PC-9 (cell line): ENCODE data around the gene ATG10. TPM values are rescaled to one million over a fixed set of nuclear protein-coding genes. Genes with fewer than 3 reads are reported as not detected.
"Not testable (repeated sequence)": the region's sequence is repeated elsewhere in the genome, so short reads cannot be mapped to it uniquely, and the experiment has no call there.

Source experiments
- BruUV-seq: library from RNA; stranded (reverse); fragments of 400-500 nt; replicated peaks from 2 replicates; lab custom pipeline; 2021; lab: Mats Ljungman, UMichigan
- CTCF ChIA-PET: fragments of 300-600 bp; sonication (Branson Sonifier 250); formaldehyde crosslinking; loops from one replicate; lab custom pipeline; 2022; ENCODE audit warnings: antibody characterized with exemption; lab: Charles Lee
- POLR2A ChIA-PET: fragments of 300-600 bp; sonication (Branson Sonifier 250); formaldehyde crosslinking; loops from one replicate; lab custom pipeline; 2022; ENCODE audit warnings: antibody characterized with exemption; ENCODE audit not compliant: unreplicated experiment; lab: Charles Lee
- DNase-seq, 2 experiments: peaks; one replicate each; pipeline versions ENCODE4 v3.0.0 to v3.0.0-alpha.2; 2015 to 2022; ENCODE audit warnings: mixed read lengths in 1 of 2
- H2AFZ ChIP-seq: fragments of 200-600 bp; sonication (generic); 2 replicates; pipeline ENCODE4 v1.8.1; 2017; ENCODE audit warnings: antibody characterized with exemption
- H3F3A ChIP-seq: fragments of 200-600 bp; sonication (generic); 2 replicates; pipeline ENCODE4 v1.8.1; 2017; ENCODE audit warnings: antibody characterized with exemption, mild to moderate bottlenecking, low read depth; ENCODE audit not compliant: insufficient read depth
- H3K27ac ChIP-seq: fragments of 200-600 bp; sonication (generic); 2 replicates; pipeline ENCODE4 v1.6.1; 2016; ENCODE audit warnings: mixed run types
- H3K27me3 ChIP-seq: fragments of 200-600 bp; sonication (generic); 2 replicates; pipeline ENCODE4 v1.6.1; 2016; ENCODE audit warnings: low read depth, mixed run types; ENCODE audit not compliant: insufficient read depth
- H3K36me3 ChIP-seq: fragments of 200-600 bp; sonication (generic); 2 replicates; pipeline ENCODE4 v1.6.1; 2016; ENCODE audit warnings: low read depth, mixed run types
- H3K4me1 ChIP-seq: fragments of 200-600 bp; sonication (generic); replicated peaks from 2 replicates; pipeline ENCODE4 v1.6.1; 2016; ENCODE audit warnings: mixed run types; ENCODE audit not compliant: insufficient read depth
- H3K4me2 ChIP-seq: fragments of 200-600 bp; sonication (generic); 2 replicates; pipeline ENCODE4 v1.6.1; 2017; ENCODE audit warnings: mixed run types
- H3K4me3 ChIP-seq: fragments of 200-600 bp; sonication (generic); 2 replicates; pipeline ENCODE4 v1.6.1; 2016; ENCODE audit warnings: mixed run types
- H3K79me2 ChIP-seq: fragments of 200-600 bp; sonication (generic); 2 replicates; pipeline ENCODE4 v1.6.1; 2017; ENCODE audit warnings: low read depth, mixed run types
- H3K9me2 ChIP-seq: fragments of 200-600 bp; sonication (generic); 2 replicates; pipeline ENCODE4 v1.8.1; 2017; ENCODE audit warnings: mild to moderate bottlenecking; ENCODE audit not compliant: insufficient read depth
- H3K9me3 ChIP-seq: fragments of 200-600 bp; sonication (generic); 2 replicates; pipeline ENCODE4 v1.8.1; 2016; ENCODE audit warnings: low read depth; ENCODE audit not compliant: insufficient read depth
- H4K20me1 ChIP-seq: fragments of 200-600 bp; sonication (generic); 2 replicates; pipeline ENCODE4 v1.8.1; 2017; ENCODE audit not compliant: insufficient read depth
- EZH2 ChIP-seq: fragments of 200-600 bp; sonication (generic); IDR thresholded peaks from 2 replicates; pipeline ENCODE4 v1.8.0; 2017; ENCODE audit warnings: antibody characterized with exemption, low read depth
- intact Hi-C: fragments of 100-400 bp; cut with micrococcal nuclease; formaldehyde crosslinking; loops from one replicate; pipeline ENCODE4 v1.10.0; 2022; ENCODE audit not compliant: unreplicated experiment
- total RNA-seq: library from RNA; stranded (reverse); gene quantifications from 2 replicates; pipeline ENCODE4 v1.2.3, GENCODE V29; 2021
- TF ChIP-seq, protein P1 (sequence below): fragments of 200-600 bp; sonication (generic); conservative IDR thresholded peaks from 2 replicates; pipeline ENCODE4 v1.6.1; 2017; ENCODE audit warnings: mixed run types, antibody characterized with exemption, mild to moderate bottlenecking, moderate library complexity

The ATG10 gene
- total RNA-seq, 1 experiment from 2014 or later, result 12.7 TPM

DNA sequence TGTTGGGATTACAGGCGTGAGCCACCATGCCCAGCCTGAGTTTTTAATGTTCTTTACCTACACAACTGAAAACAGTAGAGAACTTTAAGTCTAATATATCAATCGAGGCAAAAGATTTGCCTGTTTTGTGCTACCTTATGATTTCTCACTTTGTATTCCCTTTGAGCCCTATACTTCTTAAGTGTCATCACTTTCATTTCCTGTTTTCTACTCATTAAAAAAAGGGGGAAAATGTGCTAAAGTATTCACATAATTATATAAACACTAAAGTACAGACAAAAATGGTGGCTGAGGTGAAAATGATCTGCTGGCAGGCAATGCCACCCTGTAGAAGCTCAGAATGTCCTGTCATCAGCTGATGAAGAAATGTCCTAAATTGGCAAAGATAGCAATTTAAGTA lies 23.6 kb downstream of the ATG10 start:
- Histone ChIP-seq H3K79me2 (no peaks in the 10 kb centered on the region), H3F3A (no peaks in the 10 kb centered on the region), H3K9me3 (no peaks in the 10 kb centered on the region), H3K4me2 (no peak overlapping the region), H3K9me2 (no peaks in the 10 kb centered on the region), H2AFZ (no peak overlapping the region), H3K4me1 (no peaks in the 10 kb centered on the region), H3K27me3 (no peaks in the 10 kb centered on the region), H3K4me3 (no peak overlapping the region), H3K36me3 (no peaks in the 10 kb centered on the region), H3K27ac (no peak overlapping the region), H4K20me1 (no peaks in the 10 kb centered on the region)
- no peak for TF ChIP-seq EZH2
- TF ChIP-seq, protein P1, sequence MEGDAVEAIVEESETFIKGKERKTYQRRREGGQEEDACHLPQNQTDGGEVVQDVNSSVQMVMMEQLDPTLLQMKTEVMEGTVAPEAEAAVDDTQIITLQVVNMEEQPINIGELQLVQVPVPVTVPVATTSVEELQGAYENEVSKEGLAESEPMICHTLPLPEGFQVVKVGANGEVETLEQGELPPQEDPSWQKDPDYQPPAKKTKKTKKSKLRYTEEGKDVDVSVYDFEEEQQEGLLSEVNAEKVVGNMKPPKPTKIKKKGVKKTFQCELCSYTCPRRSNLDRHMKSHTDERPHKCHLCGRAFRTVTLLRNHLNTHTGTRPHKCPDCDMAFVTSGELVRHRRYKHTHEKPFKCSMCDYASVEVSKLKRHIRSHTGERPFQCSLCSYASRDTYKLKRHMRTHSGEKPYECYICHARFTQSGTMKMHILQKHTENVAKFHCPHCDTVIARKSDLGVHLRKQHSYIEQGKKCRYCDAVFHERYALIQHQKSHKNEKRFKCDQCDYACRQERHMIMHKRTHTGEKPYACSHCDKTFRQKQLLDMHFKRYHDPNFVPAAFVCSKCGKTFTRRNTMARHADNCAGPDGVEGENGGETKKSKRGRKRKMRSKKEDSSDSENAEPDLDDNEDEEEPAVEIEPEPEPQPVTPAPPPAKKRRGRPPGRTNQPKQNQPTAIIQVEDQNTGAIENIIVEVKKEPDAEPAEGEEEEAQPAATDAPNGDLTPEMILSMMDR, result no peak
- intact Hi-C loops, result no loop called here
- no peak for DNase-seq
- ChIA-PET CTCF (no interaction called here), POLR2A (no interaction called here)
- BruUV-seq, result no TSS peak

DNA sequence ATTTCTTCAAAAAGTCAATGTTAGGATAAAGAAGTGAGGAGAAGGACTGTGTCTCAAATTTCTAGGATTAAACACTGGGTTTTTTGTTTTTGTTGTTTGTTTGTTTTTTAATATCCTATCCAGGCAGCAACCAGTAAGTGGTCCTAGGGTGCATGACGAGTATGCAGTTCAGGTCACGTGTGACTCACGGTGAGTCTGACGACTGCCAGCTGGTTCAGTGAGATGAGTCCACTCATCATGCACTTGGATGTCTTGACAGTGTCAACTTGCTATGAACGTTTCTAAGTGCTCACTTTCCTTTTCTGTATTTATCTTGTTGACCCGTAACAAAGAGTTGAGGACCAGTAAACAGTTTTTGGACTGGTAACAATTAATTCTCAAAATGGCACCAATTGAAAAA lies 32.7 kb downstream of the ATG10 start:
- Histone ChIP-seq H4K20me1 (no peaks in the 10 kb centered on the region), H3K9me3 (no peaks in the 10 kb centered on the region), H3F3A (no peaks in the 10 kb centered on the region), H3K36me3 (no peaks in the 10 kb centered on the region), H3K4me3 (no peak overlapping the region), H3K9me2 (peaks cover 4% of the 10 kb centered on the region; the same call in 1 of the 2 replicates), H3K4me2 (no peak overlapping the region), H3K4me1 (no peaks in the 10 kb centered on the region; the same call in 1 of the 2 replicates), H3K27ac (no peak overlapping the region), H3K27me3 (no peaks in the 10 kb centered on the region), H2AFZ (no peak overlapping the region), H3K79me2 (no peaks in the 10 kb centered on the region)
- no TSS peak for BruUV-seq
- CTCF ChIA-PET, result no interaction called here
- POLR2A ChIA-PET, result no interaction called here
- TF ChIP-seq EZH2, result no peak
- TF ChIP-seq, protein P1, result no peak
- no peak for DNase-seq
- intact Hi-C loops, result no loop called here

- H3F3A ChIP-seq, H3K4me2 ChIP-seq, H4K20me1 ChIP-seq, CTCF ChIA-PET, H3K4me1 ChIP-seq, H3K27ac ChIP-seq, intact Hi-C loops, H3K4me3 ChIP-seq, H3K9me2 ChIP-seq, DNase-seq, H3K27me3 ChIP-seq, H2AFZ ChIP-seq, POLR2A ChIA-PET, H3K36me3 ChIP-seq, H3K79me2 ChIP-seq, BruUV-seq, H3K9me3 ChIP-seq: not testable (repeated sequence)
Observed at GRCh38 chr5:82009869-82010268, 38.0 kb downstream of the ATG10 start.

GRCh38 chr5:82010696-82011095 lies 38.9 kb downstream of the ATG10 start:
- Histone ChIP-seq H3F3A (no peaks in the 10 kb centered on the region), H3K4me3 (no peak overlapping the region), H3K4me1 (no peaks in the 10 kb centered on the region; the same call in 1 of the 2 replicates), H3K4me2 (no peak overlapping the region), H3K27me3 (no peaks in the 10 kb centered on the region), H3K36me3 (no peaks in the 10 kb centered on the region), H4K20me1 (no peaks in the 10 kb centered on the region), H3K9me2 (no peaks in the 10 kb centered on the region), H3K79me2 (no peaks in the 10 kb centered on the region), H3K9me3 (no peaks in the 10 kb centered on the region), H3K27ac (no peak overlapping the region), H2AFZ (no peak overlapping the region)
- intact Hi-C loops, result no loop called here
- BruUV-seq, result no TSS peak
- DNase-seq, result no peak
- TF ChIP-seq, protein P1, result no peak
- TF ChIP-seq EZH2, result no peak
- CTCF ChIA-PET, result no interaction called here
- POLR2A ChIA-PET, result no interaction called here
